ENCODE results near the gene GJD3.

DNA sequence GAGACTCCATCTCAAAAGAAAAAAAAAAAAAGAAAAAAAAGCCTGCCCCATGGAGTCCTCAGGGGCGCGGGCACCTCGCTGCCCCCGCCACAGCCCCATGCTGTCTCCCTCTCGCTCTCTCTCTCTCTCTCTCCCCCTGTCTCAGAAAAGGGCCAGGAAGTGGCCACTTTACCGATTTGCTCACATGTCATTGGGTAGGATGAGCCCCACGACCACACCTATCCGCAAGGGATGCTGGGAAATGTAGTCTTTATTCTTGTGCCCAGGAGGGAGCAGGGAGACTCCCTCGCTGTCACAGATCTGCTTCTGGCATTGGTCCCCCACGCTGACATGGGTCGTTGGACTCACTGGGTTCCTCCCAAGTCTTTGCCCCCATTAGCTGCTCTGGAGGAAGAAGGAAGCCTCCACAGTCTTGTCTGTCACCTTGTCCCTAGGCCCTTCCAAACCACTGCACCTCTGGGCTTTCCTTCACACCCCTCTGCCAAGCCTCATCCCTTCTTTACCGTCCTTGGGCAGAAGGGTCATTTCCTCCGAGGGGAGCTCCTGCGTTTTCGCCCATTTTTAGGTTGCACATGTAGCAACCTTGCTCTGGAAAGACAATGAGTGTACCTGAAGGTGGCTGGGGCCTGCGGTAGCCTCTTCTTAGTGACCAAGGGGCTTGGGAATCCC is 6.9 kb upstream of the GJD3 start:
- TF ChIP-seq, protein P1, sequence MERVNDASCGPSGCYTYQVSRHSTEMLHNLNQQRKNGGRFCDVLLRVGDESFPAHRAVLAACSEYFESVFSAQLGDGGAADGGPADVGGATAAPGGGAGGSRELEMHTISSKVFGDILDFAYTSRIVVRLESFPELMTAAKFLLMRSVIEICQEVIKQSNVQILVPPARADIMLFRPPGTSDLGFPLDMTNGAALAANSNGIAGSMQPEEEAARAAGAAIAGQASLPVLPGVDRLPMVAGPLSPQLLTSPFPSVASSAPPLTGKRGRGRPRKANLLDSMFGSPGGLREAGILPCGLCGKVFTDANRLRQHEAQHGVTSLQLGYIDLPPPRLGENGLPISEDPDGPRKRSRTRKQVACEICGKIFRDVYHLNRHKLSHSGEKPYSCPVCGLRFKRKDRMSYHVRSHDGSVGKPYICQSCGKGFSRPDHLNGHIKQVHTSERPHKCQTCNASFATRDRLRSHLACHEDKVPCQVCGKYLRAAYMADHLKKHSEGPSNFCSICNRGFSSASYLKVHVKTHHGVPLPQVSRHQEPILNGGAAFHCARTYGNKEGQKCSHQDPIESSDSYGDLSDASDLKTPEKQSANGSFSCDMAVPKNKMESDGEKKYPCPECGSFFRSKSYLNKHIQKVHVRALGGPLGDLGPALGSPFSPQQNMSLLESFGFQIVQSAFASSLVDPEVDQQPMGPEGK (CRISPR knock-in tag; IDR thresholded peaks at IDR 0.05; ENCODE audit: borderline replicate concordance): no peak
- TF ChIP-seq ZFP3 (CRISPR knock-in tag; IDR thresholded peaks at IDR 0.05): no peak
- no peak for TF ChIP-seq RARB (CRISPR knock-in tag; IDR thresholded peaks at IDR 0.05)
- no peak for TF ChIP-seq ARNTL (CRISPR knock-in tag; IDR thresholded peaks at IDR 0.05; ENCODE audit: borderline replicate concordance, low read depth)
- TF ChIP-seq ZC3H10 (CRISPR knock-in tag; IDR thresholded peaks at IDR 0.05): no peak
- TF ChIP-seq GLIS3 (CRISPR knock-in tag; IDR thresholded peaks at IDR 0.05): no peak
- no peak for TF ChIP-seq OSR1 (CRISPR knock-in tag; IDR thresholded peaks at IDR 0.05)
- TF ChIP-seq ZFP30 (CRISPR knock-in tag; IDR thresholded peaks at IDR 0.05): no peak
- TF ChIP-seq TOX (CRISPR knock-in tag; IDR thresholded peaks at IDR 0.05; ENCODE audit: borderline replicate concordance): no peak
- TF ChIP-seq CSDC2 (CRISPR knock-in tag; IDR thresholded peaks at IDR 0.05): no peak
- TF ChIP-seq, protein P2, sequence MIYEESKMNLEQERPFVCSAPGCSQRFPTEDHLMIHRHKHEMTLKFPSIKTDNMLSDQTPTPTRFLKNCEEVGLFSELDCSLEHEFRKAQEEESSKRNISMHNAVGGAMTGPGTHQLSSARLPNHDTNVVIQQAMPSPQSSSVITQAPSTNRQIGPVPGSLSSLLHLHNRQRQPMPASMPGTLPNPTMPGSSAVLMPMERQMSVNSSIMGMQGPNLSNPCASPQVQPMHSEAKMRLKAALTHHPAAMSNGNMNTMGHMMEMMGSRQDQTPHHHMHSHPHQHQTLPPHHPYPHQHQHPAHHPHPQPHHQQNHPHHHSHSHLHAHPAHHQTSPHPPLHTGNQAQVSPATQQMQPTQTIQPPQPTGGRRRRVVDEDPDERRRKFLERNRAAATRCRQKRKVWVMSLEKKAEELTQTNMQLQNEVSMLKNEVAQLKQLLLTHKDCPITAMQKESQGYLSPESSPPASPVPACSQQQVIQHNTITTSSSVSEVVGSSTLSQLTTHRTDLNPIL (CRISPR knock-in tag; IDR thresholded peaks at IDR 0.05; ENCODE audit: low read depth): no peak
- TF ChIP-seq BACH2 (CRISPR knock-in tag; IDR thresholded peaks at IDR 0.05; ENCODE audit: borderline replicate concordance): no peak
- no peak for TF ChIP-seq ESRRG (CRISPR knock-in tag; IDR thresholded peaks at IDR 0.05)
- TF ChIP-seq, protein P3, sequence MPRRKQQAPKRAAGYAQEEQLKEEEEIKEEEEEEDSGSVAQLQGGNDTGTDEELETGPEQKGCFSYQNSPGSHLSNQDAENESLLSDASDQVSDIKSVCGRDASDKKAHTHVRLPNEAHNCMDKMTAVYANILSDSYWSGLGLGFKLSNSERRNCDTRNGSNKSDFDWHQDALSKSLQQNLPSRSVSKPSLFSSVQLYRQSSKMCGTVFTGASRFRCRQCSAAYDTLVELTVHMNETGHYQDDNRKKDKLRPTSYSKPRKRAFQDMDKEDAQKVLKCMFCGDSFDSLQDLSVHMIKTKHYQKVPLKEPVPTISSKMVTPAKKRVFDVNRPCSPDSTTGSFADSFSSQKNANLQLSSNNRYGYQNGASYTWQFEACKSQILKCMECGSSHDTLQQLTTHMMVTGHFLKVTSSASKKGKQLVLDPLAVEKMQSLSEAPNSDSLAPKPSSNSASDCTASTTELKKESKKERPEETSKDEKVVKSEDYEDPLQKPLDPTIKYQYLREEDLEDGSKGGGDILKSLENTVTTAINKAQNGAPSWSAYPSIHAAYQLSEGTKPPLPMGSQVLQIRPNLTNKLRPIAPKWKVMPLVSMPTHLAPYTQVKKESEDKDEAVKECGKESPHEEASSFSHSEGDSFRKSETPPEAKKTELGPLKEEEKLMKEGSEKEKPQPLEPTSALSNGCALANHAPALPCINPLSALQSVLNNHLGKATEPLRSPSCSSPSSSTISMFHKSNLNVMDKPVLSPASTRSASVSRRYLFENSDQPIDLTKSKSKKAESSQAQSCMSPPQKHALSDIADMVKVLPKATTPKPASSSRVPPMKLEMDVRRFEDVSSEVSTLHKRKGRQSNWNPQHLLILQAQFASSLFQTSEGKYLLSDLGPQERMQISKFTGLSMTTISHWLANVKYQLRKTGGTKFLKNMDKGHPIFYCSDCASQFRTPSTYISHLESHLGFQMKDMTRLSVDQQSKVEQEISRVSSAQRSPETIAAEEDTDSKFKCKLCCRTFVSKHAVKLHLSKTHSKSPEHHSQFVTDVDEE (CRISPR knock-in tag; IDR thresholded peaks at IDR 0.05): no peak
